GM12874 (cell line): ENCODE results near the gene TMEM209.

ENCODE experiments used
- TF ChIP-seq, protein P1 (sequence below): IDR thresholded peaks from 2 replicates; pipeline ENCODE4 v1.5.1; 2011; ENCODE audit warnings: low read depth, mild to moderate bottlenecking, control low read depth, low read length, moderate library complexity; ENCODE audit not compliant: insufficient read depth

The TMEM209 gene

DNA sequence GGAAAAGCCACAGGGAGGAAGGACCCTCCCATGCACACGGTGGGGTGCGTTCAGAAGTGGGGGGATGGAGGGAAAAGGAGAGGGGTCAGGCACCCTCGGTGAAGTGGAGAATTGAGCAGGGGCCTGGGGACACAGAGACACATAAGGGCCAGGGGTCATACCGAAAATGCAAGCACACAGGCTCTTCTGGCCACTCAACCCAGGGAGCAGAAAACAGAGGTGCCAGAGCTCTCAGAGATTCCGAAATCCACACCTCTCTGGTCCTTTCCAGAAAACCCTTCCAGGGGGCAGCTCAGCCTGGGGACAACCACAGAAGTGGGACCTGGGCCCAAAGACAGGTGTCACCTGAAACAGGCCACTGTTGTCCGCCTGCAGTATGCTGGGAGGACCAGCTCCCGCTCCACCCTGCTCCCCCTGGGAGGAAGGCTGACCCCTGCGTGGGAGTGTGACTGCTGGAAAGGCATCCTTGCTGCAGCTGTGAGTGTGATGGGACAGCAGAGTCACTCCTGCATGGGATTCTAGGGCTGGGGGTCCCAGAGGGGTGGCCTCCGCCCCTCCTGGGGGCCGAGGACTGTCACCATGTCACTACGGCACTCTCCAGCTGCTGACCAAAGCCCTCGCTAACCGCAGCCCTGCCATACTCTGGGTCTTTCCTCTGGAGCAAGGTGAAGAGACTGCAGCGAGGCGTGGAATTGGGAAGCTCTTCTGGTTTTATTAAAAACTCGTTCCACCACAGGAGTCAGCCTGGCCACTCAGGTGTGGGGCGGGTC is 63.1 kb downstream of the TMEM209 start:
- TF ChIP-seq, protein P1, sequence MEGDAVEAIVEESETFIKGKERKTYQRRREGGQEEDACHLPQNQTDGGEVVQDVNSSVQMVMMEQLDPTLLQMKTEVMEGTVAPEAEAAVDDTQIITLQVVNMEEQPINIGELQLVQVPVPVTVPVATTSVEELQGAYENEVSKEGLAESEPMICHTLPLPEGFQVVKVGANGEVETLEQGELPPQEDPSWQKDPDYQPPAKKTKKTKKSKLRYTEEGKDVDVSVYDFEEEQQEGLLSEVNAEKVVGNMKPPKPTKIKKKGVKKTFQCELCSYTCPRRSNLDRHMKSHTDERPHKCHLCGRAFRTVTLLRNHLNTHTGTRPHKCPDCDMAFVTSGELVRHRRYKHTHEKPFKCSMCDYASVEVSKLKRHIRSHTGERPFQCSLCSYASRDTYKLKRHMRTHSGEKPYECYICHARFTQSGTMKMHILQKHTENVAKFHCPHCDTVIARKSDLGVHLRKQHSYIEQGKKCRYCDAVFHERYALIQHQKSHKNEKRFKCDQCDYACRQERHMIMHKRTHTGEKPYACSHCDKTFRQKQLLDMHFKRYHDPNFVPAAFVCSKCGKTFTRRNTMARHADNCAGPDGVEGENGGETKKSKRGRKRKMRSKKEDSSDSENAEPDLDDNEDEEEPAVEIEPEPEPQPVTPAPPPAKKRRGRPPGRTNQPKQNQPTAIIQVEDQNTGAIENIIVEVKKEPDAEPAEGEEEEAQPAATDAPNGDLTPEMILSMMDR, result no peak

DNA sequence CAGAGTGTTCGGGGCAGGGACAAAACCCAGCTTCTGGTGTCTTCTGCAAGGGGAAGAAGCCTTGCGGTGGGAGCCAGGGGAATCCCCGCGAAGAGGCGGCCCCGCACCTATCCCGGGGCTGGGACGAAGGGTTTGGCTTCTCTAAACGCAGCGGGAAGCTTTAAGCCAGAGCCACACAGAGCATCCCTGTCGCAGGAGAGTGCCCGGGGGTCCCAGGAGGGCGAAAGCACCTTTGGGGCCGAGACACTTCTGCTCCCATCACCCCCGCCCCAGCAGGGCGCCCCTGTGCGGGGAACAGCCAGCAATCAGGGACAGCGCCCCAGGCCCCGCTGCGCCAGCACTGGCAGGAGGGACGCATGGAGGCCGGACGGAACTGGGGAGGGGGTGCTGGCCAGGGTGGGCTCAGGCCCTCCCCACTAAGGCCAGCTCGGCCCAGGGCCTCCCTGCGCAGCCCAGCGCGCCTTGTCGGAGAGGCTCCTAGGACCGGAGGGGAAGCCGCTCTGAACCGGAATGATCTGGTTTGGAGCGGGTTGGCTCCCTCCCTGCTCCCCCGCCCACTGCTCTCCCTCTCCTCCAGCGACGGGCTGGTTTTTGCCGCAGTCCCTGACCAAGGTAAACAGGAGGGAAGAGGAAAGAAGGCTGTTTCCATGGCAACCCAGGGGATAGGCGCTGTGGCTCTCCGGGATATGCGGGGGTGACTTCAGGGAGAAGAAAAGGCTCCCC is 63.9 kb downstream of the TMEM209 start:
- TF ChIP-seq, protein P1, result no peak

DNA sequence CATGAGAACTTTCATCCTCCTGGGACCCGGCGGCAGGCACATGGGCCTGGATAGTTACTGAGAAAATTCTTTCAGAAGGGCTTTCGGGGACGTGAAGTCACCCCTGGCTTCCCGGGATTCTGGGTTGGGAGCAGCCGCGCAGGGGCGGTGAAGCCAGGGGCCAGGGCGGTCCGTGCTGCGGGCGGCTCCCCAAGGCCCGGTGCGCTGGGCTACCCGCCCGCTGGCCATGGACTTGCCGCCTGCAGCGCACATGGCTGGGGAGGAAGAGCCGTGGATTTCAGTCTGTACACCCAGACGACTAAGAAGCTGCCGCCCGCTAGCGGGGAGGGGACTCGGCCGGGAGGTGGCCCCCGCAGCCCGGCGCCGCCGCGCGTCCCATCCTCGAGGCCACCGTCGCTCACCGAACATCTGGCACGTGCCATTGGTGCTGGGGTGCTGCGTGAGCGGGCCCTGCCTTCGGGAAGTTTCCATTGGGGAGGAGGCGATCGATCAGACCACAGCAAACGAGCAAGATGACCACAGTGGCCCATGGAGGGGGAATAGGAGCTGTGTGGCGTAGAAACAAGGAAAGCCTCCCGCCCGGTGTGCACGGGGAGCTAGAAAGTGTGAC is 64.5 kb downstream of the TMEM209 start:
- TF ChIP-seq, protein P1, result no peak

DNA sequence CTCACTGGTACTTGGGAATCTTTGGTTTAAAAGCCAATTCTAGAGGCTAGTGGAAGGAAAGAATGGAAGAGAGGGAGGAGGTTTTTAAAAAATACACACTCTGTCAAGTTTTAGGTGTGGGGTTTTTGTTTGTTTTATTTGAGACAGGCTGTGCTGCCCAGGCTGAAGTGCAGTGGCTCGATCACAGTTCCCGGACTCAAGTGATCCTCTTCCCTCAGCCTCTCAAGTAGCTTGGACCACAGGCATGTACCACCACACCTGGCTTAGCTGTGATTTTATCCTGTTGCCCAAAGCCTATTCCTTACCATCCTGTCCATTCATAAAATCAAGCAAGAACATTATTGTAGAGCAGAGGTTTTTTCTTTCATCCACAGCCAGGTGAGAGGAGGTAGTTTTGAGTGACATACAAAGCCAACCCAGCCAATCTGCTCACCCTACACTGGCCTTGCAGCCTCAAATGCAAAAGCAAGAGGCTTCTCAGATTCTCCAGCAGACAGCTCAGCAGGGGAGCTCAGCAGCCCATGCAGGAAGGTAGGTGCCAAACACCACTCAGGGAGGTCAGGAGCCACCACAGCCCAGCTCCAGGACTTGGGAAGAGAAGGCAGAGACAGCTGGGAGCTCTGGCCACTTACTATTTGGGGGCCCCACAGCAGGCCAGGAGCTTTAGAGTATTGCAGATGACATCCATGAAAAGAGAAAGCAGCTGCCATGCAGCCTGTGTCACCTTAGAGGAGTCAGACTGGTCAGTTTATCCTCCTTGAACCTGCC is 65.8 kb downstream of the TMEM209 start:
- TF ChIP-seq, protein P1, result no peak

DNA sequence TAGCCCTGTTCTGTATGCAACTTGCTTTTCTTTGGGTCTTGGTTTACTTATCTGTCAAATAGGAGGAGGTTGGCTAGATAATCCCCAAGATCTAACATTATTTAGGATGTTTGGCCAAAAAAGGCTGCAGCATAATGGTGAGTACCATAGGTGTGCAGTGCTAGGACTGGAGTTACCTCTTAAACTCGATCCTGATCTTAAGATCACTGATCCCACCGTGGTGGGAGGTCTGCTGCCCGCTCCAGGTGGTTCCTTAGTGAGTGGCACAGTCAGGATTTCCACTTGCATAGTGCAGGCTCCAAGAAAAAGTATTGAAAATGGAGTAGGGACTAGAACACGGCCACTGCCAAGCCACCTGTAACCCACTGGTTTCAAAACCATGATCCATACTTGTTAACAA is 68.0 kb downstream of the TMEM209 start:
- TF ChIP-seq, protein P1, result no peak

DNA sequence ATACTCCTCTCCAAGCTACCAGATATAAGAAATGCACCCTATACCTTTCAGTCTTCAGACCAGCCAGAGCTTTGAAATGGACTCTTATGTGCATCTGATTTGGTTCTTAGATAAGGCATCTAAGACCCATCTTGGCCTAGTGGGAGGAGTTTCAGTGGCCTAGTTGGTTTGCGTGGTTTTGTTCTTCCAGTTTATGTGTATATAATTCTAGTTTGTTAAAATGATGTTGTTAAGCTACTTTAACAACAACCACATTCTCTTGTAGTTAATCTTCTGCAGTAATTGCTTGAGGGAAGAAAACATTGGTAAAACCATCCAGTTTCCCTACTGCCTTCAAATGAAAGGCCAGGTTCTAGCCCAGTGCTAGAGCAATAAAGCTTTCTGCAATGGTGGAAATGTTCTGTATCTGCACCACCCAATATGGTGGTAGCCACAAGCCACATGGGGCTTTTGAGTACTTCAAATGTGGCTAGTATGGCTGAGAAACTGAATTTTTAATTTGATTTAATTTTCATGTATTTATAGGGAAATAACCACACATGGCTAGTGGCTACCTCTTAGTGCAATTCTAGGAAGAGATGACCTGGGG is 68.5 kb downstream of the TMEM209 start:
- TF ChIP-seq, protein P1, result no peak
